GM20000 (cell line): Measurements from ENCODE around the gene NCK2.

ENCODE experiments used
- DNase-seq: peaks from one replicate; pipeline ENCODE4 v3.0.0; 2012; ENCODE audit warnings: low spot score
- CTCF ChIP-seq: IDR thresholded peaks from 2 replicates; pipeline ENCODE4 v1.5.1; 2012; ENCODE audit warnings: mild to moderate bottlenecking, control low read depth; ENCODE audit errors: extremely low read depth, missing control alignments

Gene NCK2

GRCh38 chr2:105847056-105847455, 102.3 kb downstream of the NCK2 start:
- DNase-seq = no peak
- TF ChIP-seq CTCF = no peak

- TF ChIP-seq CTCF = no peak
- no peak for DNase-seq
Observed at GRCh38 chr2:105848367-105848766, 103.7 kb downstream of the NCK2 start.

- no peak for DNase-seq
- no peak for TF ChIP-seq CTCF
Observed at GRCh38 chr2:105849431-105850179, 104.9 kb downstream of the NCK2 start.

- no peak for DNase-seq
- TF ChIP-seq CTCF = no peak
Observed at GRCh38 chr2:105852066-105852465, 107.4 kb downstream of the NCK2 start.

- no peak for DNase-seq
- TF ChIP-seq CTCF = no peak
Observed at GRCh38 chr2:105853354-105854088, 108.8 kb downstream of the NCK2 start.

- DNase-seq = no peak
- TF ChIP-seq CTCF = no peak
Observed at GRCh38 chr2:105854972-105855371, 110.3 kb downstream of the NCK2 start.

- TF ChIP-seq CTCF = no peak
- no peak for DNase-seq
Observed at GRCh38 chr2:105856581-105856980, 111.9 kb downstream of the NCK2 start.
